Ecto neural progenitor cell (in vitro differentiated cells): ENCODE measurements around the gene MAP3K9.
"Not testable (repeated sequence)": the region's sequence is repeated elsewhere in the genome, so short reads cannot be mapped to it uniquely, and the experiment has no call there.

Experiments used
- DNase-seq: peaks from one replicate; pipeline ENCODE4 v3.0.0-alpha.2; 2018; ENCODE audit warnings: low spot score

MAP3K9 gene

DNA sequence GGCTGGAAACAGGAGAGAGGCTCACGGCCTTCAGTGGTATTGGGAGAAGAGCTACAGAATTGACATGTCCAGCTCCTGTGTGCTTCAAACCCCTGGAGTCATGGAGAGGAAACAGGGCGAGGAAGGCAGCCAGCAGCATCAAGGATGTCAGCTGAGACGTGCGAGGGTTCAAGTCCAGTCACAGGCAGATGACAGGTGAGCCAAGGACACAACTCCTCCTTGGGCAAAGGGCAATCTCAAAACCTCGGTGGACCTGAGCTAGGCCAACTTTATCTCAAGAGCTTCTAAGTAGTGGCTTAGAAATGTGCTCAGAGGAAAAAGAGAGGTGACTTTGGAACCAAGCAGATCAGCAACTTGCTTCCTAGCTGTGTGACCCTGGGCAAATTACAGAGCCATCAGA, 86.0 kb downstream of the MAP3K9 start:
- no peak for DNase-seq

DNA sequence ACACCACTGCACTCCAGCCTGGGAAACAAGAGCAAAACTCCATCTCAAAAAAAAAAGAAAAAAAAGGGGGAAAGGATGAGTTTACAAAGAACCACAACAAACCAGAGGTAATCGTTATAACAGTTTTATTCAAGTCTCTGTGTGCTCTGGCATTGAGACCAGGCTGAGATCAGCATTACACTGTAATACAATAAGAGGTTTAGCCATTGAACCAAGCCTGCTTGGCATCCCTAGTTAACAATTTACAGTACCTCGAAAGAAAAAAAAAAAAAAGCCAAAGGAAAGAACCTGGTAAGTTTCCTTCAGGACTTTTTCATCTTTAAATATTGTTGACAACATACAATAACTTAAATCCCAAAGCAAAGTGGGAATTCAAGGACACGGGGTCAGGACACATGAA, 86.9 kb downstream of the MAP3K9 start:
- no peak for DNase-seq

DNA sequence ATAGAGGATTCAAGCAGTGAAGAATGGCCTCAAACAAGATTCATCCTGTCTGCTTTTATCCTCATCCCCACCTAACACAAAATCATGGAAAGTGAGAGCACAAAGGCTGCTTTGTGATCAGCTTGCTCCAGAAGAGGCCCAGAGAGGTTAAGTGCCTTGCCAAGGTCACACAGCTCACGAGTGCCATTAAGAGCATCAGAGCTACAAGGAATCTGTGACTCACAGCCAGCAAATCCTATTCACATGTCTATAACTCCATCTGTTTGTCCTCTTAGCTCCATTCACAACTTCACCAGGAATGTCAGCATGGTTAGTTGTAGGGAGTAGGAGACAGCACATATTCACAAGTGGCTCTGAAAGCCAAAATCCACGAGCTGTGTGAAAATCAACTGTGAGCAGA, 87.8 kb downstream of the MAP3K9 start:
- no peak for DNase-seq

DNA sequence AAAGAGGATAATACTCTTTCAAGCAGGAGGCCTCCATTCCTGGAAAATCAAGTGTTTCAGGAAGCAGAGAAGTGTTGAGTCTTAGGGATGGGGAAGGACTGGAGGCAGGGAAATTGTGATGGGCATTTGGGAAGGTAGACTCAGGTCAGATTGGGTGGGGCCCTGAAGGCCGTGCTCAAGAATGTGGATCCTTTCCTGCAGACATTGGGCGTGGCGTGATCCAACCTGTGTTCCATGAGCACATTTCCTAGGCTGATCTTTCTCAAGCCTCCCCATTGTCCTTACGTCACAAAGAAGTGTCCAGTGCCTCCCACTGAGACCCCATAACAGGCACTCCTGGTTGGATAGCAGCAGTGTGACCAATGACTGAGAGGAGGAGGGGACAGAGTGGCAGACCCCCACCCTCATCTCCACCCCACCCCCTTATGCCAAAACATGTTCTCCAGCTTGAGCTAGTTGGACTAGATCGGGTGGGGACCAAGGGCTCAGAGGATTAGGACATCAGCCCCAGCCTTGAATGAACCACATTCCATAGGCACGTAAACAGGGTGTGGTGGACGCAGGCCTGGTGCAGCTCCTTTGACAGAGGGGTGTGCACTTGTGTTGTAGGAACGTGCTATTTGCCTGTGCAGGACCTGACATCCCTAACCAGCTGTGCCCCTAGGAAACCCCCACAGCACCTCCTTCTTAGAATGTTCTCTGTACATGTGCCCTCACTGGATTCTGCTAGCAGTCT, 90.8 kb downstream of the MAP3K9 start:
- no peak for DNase-seq

DNA sequence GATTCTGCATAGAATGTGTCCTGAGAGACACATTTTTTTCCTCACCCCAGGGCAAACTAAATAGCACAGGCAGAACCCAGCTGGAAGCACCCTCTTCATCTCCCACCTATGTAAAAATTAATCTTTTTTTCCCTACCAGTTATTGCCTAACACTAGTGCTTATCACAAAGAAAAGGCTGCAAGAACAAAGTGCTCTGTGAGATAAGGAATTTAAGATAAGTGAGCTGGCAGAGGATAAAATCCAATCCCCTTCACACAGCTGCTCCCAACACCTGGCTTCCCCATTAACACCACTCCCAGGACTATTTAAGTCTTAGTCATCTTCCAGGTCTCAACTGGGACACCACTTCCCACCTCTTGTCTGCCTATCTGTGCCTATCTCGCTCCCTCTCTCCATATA, 92.4 kb downstream of the MAP3K9 start:
- no peak for DNase-seq

DNA sequence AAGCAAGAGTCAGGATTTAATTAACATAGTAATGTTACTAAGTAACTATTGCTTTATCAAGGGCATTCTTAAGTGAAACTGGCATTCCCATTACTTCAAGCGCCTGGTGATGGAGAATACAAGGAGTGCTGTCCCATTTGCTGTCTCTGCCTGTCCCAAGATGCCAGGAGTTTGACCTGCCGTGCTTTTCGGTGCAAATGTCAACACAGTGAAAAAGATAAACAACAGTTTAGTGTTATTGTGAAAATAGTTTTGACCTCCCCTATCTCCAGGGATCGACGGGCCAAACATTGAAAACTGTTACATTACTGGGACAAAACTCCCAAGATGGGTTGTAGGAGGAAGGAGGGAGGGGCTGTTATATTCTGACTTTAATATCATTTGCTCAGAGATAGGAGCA, 92.8 kb downstream of the MAP3K9 start:
- DNase-seq, result no peak

DNA sequence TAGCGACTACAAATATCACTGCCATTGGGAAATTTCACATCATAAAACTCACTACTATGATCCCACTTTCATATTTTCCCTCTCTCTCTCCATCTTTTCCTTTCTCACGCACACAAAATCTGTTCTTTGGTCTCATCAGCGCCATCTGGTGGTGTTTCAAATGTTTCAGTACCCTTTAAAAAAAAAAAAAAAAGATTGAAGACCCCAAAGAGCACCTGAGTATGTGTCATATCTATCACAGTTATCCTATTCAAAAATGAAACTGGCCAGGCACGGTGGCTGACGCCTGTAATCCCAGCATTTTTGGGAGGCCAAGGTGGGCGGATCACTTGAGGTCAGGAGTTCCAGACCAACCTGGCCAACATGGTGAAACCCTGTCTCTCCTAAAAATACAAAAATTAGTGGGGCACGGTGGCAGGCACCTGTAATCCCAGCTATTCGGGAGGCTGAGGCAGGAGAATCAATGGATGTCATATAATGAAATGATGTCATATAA, 95.2 kb downstream of the MAP3K9 start:
- DNase-seq, result no peak

DNA sequence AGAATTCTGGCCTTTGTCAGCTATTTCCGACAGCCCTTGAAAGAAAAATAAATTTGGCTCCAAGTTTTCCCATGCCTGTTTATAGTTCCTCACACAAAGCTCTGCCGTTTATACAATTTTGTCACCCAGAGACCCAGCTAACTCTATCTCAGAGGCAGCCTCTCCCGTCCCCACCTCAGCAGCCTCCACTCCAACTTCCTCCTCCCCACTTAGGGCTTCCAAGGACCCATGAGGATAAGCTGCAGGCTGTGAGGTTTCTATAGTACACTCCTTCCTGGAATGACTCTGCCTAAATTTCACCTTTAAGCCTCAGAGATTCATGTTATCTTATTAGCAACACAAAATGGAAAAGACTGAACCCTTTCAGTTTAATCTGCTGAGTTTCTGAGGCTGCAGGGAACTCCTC, 95.8 kb downstream of the MAP3K9 start:
- no peak for DNase-seq

DNA sequence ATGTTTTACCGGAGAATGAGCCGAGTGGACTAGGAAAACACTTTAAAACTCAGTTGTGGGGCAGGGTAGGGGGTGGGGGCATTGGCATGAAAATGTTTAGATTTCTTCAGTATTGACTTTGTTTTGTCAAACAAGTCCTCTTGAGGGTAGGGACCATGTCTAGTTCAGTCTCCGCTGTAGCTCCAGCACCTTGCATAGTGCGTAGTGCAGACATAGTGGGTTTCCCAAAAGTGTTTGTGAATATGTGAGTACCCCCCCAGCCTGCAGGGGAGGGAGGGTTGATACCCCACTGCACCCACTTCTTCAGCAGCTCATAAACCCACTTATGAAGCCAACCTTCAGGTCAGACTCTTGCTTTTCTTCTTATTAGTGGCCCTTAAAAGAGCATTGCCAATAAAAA, 96.2 kb downstream of the MAP3K9 start:
- DNase-seq, result no peak

DNA sequence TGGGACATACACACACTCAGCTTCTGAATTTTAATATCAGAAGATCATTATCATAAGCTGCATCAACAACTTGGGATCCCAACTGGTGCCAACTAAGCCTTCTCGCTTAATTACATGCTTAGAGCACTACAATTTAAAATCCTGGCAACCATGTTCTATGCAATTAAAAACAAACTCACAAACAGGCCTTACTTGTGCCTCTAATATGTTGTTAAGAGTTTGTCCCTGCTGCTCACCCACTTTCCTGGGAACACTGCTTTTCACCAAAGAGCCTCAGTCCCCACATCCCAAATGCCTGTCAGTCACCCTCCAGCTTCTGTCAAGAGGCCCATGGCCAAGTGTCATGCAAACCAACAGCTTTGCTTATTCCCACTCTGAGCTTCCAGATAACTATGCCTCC, 97.9 kb downstream of the MAP3K9 start:
- DNase-seq, result no peak

DNA sequence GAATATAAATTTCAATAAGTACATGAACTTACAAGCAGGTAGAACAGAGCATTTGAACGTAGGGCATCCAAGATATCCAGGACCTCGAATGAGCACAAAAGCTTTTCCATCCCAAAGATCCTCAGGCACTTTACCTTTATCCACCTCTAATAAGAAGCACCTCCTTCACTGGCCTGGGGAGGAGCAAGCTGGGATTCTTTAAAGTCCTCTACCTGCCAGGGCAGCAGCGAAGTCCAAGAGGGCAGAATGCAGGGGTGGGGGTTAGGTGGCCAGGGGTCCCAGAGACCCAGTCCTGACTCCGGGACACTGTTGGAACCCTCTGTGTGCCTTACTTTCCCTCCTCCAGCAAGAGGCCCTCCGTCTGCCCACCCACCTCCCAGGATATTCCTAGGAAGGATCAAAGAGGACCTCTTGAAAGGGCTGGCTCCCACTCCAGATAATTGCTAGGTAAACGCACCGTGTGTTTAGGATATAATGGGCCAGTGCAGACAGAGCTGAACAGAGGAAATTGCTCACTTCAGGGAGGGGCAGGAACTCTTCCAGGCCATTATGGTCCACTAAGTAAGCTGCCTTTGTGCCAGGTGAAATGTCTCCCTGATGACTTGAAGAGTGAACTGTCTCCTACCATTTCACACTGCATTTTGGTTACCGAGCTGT, 99.5 kb downstream of the MAP3K9 start:
- DNase-seq, result no peak

DNA sequence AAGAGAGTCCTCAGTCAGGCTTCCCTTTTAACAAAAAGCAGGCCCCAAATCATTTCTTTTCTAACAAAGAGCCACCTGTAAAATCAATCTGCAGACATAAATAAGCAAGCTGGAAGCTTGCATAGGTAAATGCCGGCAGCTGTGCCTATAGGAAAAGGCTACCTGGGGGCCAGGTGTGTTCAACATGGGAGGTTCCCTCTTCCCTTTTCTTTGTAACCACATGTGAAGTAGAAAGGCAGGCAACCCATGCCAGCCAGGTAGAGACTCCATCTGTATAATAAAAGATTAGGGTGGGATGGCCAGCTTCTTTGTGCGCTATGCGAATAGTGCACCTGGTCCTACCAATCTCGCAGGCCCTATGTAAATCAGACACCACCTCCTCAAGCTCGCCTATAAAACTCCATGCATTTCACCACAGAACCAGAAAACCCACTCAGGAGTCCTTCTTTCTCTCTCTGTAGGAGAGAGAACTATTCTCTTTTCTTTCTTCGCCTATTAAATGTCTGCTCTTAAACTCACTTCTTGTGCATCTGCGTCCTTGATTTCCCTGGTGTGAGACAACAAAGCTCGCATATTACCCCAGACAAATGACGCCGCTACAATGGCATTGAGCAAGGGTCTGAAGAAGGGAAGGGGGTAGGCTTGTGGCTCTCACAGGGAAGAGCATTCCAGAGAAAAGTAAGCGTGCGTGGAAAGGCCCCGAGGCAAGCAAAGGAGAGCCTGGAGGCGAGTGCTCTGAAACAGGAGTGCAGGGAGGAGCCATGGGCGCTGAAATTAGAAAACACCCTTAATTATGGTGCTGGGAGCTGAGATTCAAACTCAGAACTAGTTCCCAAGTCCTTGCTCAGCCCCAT, 100.4 kb downstream of the MAP3K9 start:
- no peak for DNase-seq

DNA sequence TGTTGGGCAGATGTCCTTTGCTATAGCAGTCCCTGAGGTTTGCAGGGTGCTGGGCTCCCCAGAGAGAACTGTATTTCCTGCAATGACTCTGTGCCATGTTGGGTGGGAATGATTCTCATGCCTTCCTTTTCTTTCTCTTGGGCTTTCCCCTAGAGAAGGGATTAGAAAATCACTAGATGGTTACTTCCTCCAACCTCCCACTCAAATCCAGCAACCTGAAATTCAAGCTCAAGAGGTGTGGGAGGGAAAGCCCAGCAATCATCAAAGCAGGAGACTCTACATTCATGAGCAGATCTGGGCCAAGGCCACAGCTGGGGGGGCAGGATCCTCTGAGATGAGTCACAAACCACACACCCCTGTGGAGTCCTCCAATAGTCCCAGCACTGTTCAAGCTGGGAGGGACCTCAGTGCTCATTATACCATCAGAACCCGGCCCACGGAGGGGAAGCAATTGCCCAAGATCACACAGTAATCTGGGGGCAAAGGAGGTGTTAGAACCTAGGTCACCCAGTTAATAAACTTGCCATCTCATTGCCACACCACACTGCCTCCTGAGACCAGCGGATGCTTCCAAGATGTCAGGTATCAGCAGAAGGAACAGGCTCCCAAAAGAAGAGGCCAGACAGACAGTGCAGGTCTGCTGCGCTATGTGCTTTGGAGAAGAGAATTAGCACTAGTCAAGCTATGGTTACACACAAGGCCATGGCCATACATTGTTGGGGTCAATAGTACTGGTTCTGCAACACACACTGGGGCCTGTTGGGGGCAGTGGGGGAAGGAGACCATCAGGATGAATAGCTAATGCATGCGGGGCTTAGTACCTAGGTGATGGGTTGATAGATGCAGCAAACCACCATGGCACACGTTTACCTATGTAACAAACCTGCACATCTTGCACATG, 101.9 kb downstream of the MAP3K9 start:
- DNase-seq, result no peak

DNA sequence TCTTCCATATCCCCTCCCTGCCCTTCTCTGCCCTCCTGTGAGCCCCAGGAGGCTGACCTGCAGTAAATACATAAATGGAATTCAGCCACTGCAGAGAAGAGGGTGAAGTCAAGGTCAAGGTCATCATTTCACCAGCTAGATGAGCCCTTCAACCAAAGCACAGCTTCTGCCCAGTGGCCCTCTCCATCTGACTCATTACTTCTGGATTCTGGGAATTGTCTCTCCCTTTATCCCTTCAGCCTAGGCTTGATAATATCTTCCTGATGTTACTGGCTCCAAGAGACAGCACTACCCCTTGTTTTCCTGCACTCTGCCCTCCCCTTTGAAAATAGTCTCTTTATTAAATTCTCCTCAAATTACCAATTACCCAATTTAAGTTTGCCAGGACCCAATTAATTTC, 103.1 kb downstream of the MAP3K9 start:
- no peak for DNase-seq

DNA sequence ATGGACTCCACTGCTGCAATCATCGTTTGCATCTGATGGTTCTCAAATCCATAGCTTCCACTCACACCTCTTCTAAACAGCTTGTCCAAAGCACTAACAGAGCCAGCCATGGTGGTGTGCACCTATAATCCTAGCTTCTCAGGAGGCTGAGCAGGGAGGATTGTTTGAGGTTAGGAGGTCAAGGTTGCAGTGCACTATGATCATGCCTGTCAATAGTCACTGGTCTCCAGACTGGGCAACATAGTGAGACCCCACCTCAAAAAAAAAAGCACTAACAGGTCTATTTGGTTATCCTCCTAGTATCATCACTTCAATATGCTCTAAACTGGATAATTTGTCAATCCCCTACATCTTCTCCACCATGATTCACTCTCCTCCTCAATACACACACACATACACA, 104.4 kb downstream of the MAP3K9 start:
- no peak for DNase-seq

DNA sequence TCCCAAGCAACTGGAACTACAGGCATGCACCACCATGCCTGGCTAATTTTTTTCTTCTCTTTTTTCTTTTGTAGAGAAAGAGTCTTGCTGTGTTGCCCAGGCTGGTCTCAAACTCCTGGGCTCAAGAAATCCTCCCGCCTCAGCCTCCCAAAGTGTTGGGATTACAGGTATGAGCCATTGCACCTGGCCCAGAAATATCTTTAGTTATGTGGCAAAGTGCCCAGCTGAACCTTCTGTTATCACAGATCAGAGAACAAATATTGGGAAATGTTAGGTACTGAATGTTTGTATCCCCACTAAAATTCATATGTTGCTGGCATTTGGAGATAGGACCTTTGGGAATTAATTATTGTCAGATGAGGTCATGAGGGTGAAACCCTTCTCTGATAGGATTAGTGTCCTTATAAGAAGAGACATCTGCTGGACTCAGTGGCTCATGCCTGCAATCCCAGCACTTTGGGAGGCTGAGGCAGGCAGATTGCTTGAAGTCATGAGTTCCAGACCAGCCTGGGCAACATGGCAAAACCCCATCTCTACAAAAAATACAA, 105.6 kb downstream of the MAP3K9 start:
- DNase-seq, result not testable (repeated sequence)

DNA sequence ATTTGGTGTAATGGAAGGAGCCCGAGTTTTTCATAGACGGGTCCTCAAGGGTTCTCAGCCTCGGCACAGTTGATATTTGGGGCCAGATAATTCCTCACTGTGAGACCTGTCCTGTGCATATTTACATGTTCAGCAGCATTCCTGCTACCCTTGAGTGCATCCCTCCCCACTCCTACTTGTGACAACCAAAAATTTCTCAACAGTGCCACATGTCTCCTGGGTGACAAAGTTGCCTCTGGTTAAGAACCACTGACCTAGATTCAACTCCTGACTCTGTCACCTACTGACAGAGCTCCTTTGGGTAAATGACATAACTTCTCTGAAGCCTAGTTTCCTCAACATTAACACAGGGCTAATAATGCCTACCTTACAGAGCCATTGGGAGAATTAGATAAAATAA, 107.2 kb downstream of the MAP3K9 start:
- no peak for DNase-seq

DNA sequence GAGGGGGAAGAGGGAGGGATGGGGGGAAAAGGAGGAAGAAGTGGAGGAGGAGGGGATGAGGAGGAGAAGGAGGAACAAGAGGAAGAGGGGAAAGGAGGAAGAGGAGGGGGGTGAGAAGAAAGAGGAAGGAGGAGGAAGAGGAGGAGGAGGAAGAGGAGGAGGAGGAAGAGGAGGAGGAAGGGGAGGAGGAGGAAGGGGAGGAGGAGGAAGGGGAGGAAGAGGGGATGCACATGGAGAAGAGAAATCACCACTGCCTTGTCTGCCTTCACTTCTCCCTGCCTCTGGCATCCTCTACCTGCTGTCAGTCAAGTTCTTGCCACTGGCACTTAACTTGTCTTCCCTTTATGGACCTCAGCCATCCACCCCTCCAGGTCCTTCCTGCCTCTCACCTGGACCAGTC, 107.7 kb downstream of the MAP3K9 start:
- DNase-seq, result no peak

DNA sequence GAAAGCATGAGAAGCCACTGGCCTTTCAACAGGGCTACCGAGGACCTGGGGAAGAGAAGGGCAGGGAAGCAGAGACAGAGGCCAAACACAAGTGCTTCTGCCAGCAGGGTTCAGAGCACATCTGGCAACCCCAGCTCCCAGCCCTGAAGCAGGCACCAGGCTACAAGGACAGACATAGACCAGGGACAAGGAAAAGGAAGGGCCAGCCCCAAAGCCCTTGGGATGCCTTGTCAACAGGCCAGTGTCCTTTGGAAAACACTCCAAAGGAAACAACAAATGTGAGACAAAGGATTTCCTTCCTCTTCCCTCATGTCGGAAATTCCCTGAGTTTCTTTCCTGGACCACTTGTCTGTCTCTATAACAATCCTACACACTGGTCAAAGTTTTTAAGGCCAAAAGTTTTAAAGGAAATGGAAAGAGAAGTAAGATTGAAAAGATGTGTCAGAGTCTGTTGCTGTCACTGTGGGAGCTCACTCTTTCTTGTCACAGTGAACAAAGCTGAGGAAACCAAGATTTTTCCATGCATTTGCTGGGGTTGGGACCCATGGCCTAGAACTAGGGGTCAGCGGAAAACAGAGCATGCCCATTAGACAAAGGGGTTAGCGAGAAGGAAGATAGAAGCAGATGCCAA, 108.2 kb downstream of the MAP3K9 start:
- no peak for DNase-seq

DNA sequence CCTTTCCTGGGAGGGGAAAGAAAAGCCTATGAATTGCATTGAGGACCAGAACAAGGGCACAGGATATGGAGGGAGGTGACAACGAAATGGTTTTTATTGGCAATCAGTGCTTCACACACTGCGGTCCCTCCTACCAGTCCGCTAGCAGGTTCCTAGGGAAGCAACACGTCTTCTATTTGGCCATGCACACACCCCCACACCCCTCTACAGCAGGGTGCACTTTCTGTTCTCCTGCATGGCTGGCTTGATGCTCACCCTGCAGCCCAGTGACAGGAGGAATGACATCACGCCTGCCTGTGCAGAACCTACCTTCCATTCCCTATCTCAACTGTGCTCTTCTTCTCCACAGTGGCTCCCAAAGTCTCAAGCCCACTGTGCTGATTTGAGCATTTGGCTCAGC, 109.7 kb downstream of the MAP3K9 start:
- no peak for DNase-seq

DNA sequence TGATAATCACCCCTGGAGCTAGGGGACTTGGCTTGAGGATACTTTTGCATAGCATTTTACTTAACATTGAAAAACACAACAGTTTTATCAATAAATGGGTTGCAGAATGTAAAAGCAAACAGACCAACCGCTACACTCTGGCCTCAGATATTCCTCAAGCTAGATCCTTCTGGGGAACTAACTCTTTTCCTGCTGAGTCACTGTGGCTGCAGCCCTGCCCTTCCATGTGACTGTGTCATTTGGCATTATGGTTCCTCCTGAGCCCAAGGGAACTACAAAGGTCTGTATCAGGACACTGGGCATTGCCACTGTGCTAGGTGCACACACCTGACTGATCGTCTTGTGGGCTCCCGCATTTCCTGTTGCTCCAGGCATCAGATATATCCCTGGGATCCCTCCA, 111.0 kb downstream of the MAP3K9 start:
- no peak for DNase-seq
